HL-60/S4 (cell line): ENCODE results near the gene ATXN1.
"Not testable (repeated sequence)": the region's sequence is repeated elsewhere in the genome, so short reads cannot be mapped to it uniquely, and the experiment has no call there.

Experiments
- in situ Hi-C: fragments of 300-500 bp; cut with MboI; formaldehyde crosslinking; loops from 2 replicates; pipeline ENCODE4 v1.14.3; 2022; ENCODE audit warnings: low sequenced_read_pairs

Gene ATXN1

GRCh38 chr6:16760516-16761470 lies at the start of gene ATXN1:
TSS of gene ATXN1 (minus strand) at chr6:16761460.
- in situ Hi-C loops: loop anchor here (10.0 kb wide), 2 partner anchors 246 to 426 kb away; no protein-coding TSS in a partner anchor

- in situ Hi-C loops: no loop called here
Measured at GRCh38 chr6:16810411-16810810, 49.2 kb upstream of the ATXN1 start.

- in situ Hi-C loops: no loop called here
Measured at GRCh38 chr6:16809753-16810358, 48.6 kb upstream of the ATXN1 start.

- in situ Hi-C loops: no loop called here
Measured at GRCh38 chr6:16807956-16808355, 46.7 kb upstream of the ATXN1 start.

GRCh38 chr6:16806363-16806762 lies 45.1 kb upstream of the ATXN1 start:
- in situ Hi-C loops: no loop called here

GRCh38 chr6:16805243-16805950 lies 44.1 kb upstream of the ATXN1 start:
- in situ Hi-C loops: no loop called here

GRCh38 chr6:16804546-16805242 lies 43.4 kb upstream of the ATXN1 start:
- in situ Hi-C loops: no loop called here

- in situ Hi-C loops: no loop called here
Measured at GRCh38 chr6:16803294-16804200, 42.3 kb upstream of the ATXN1 start.

- in situ Hi-C loops: no loop called here
Measured at GRCh38 chr6:16802071-16802470, 40.8 kb upstream of the ATXN1 start.

GRCh38 chr6:16800942-16801341 lies 39.7 kb upstream of the ATXN1 start:
- in situ Hi-C loops: no loop called here

- in situ Hi-C loops: no loop called here
Measured at GRCh38 chr6:16800341-16800740, 39.1 kb upstream of the ATXN1 start.

GRCh38 chr6:16799279-16800193 lies 38.3 kb upstream of the ATXN1 start:
- in situ Hi-C loops: no loop called here

GRCh38 chr6:16793828-16794412 lies 32.7 kb upstream of the ATXN1 start:
- in situ Hi-C loops: no loop called here

GRCh38 chr6:16789329-16790038 lies 28.2 kb upstream of the ATXN1 start:
- in situ Hi-C loops: no loop called here

- in situ Hi-C loops: no loop called here
Measured at GRCh38 chr6:16787128-16787682, 25.9 kb upstream of the ATXN1 start.

- in situ Hi-C loops: no loop called here
Measured at GRCh38 chr6:16785496-16785895, 24.2 kb upstream of the ATXN1 start.

GRCh38 chr6:16784957-16785356 lies 23.7 kb upstream of the ATXN1 start:
- in situ Hi-C loops: not testable (repeated sequence)
